ENCODE data around the gene AARSD1. TPM values are rescaled to one million over a fixed set of nuclear protein-coding genes. Genes with fewer than 3 reads are reported as not detected.
"Not testable (repeated sequence)": the region's sequence is repeated elsewhere in the genome, so short reads cannot be mapped to it uniquely, and the experiment has no call there.

The AARSD1 gene
- total and polyA plus RNA-seq, 5 experiments from 2014 or later: 40.5 to 70.4 (median 56.2) TPM

- Mint-ChIP-seq H3K4me1 (peaks cover 16 to 51% (median 39%) of the 10 kb centered on the region in 4 donors), H3K36me3 (peaks cover 0 to 16% (median 2%) of the 10 kb centered on the region in 3 donors), H3K27ac (peak within 1 kb of the TSS; percentile 92 to 99 (median 96)), H3K9me3 (no peaks in the 10 kb centered on the region), H3K27me3 (no peaks in the 10 kb centered on the region), H3K4me3 (peak within 1 kb of the TSS; percentile 91 to 100 (median 98))
- POLR2A ChIA-PET: interaction anchor here (0.8 to 2.9 kb wide), 6 partner anchors 12 to 380 kb away, joined by 3 to 18 read pairs (median 4); partner anchors contain the start of genes BECN1 and RPL27
- DNase-seq (peak; percentile 85 to 94 (median 89)), ATAC-seq (peak; percentile 85 to 90)
These were observed 16.1 kb upstream of the AARSD1 start, which contains the start of gene RUNDC1 for GRCh38 chr17:42980274-42980765. TSS of gene RUNDC1 (plus strand) at chr17:42980565. CDS start at chr17:42980577, 12 bp downstream.

- Mint-ChIP-seq H3K27ac (peak within 1 kb of the TSS; percentile 92 to 99 (median 96)), H3K4me1 (peaks cover 16 to 45% (median 37%) of the 10 kb centered on the region in 4 donors), H3K4me3 (peak within 1 kb of the TSS; percentile 91 to 100 (median 98)), H3K9me3 (no peaks in the 10 kb centered on the region), H3K27me3 (no peaks in the 10 kb centered on the region), H3K36me3 (peaks cover 0 to 10% (median 2%) of the 10 kb centered on the region in 3 donors)
- peak; percentile 36 to 47 for ATAC-seq
- POLR2A ChIA-PET: interaction anchor here (0.9 to 2.9 kb wide), 5 partner anchors 11 to 156 kb away, joined by 3 to 18 read pairs (median 5); partner anchors contain the start of genes BECN1 and RPL27
- peak in 4 of 10 donors; percentile 12 to 70 (median 22) for DNase-seq
These were observed 15.4 kb upstream of the AARSD1 start, which contains the start of gene PTGES3L for GRCh38 chr17:42979511-42980273. TSS of gene PTGES3L (minus strand) at chr17:42980080. CDS start at chr17:42980053, 27 bp downstream.

GRCh38 chr17:42975701-42976100 is 11.4 kb upstream of the AARSD1 start:
- POLR2A ChIA-PET: not testable (repeated sequence)

GRCh38 chr17:42975265-42975664 is 11.0 kb upstream of the AARSD1 start:
- no peak for ATAC-seq
- Mint-ChIP-seq H3K4me1 (peaks cover 5 to 14% (median 12%) of the 10 kb centered on the region in 4 donors), H3K27ac (peak overlapping the region in 2 of 10 donors; percentile 48 to 83), H3K4me3 (no peak overlapping the region), H3K36me3 (no peaks in the 10 kb centered on the region), H3K9me3 (no peaks in the 10 kb centered on the region), H3K27me3 (peaks cover 0 to 2% (median 0%) of the 10 kb centered on the region in 5 donors)
- POLR2A ChIA-PET: interaction anchor here (0.7 to 1.2 kb wide), 2 partner anchors 196 to 1321 kb away, joined by 3 read pairs; partner anchors contain the start of gene NBR1
- no peak for DNase-seq

More at GRCh38 chr17:42975701-42976100, 11.4 kb upstream of the AARSD1 start:
- H3K9me3 Mint-ChIP-seq, DNase-seq, H3K4me3 Mint-ChIP-seq, H3K36me3 Mint-ChIP-seq, ATAC-seq, H3K27me3 Mint-ChIP-seq: not testable (repeated sequence)
- peaks cover 7 to 19% (median 14%) of the 10 kb centered on the region in 4 donors for H3K4me1 Mint-ChIP-seq
- H3K27ac Mint-ChIP-seq: peak overlapping the region in 1 of 10 donors; percentile 14

GRCh38 chr17:42973323-42973722 is 9.1 kb upstream of the AARSD1 start:
- ATAC-seq, H3K27me3 Mint-ChIP-seq, H3K4me3 Mint-ChIP-seq, H3K4me1 Mint-ChIP-seq, H3K36me3 Mint-ChIP-seq, H3K27ac Mint-ChIP-seq, DNase-seq, POLR2A ChIA-PET, H3K9me3 Mint-ChIP-seq: not testable (repeated sequence)

GRCh38 chr17:42971589-42971988 is 7.3 kb upstream of the AARSD1 start:
- H3K27me3 Mint-ChIP-seq: peaks cover 0 to 2% (median 0%) of the 10 kb centered on the region in 5 donors
- H3K27ac Mint-ChIP-seq: no peak overlapping the region
- POLR2A ChIA-PET: no interaction called here
- H3K36me3 Mint-ChIP-seq: no peaks in the 10 kb centered on the region
- ATAC-seq (no peak), DNase-seq (no peak)
- H3K9me3 Mint-ChIP-seq: no peaks in the 10 kb centered on the region
- H3K4me1 Mint-ChIP-seq: peaks cover 0 to 2% (median 0%) of the 10 kb centered on the region in 4 donors
- no peak overlapping the region for H3K4me3 Mint-ChIP-seq

- Mint-ChIP-seq H3K36me3 (no peaks in the 10 kb centered on the region), H3K9me3 (no peaks in the 10 kb centered on the region), H3K4me1 (peaks cover 4 to 7% (median 6%) of the 10 kb centered on the region in 4 donors), H3K4me3 (no peak overlapping the region), H3K27ac (no peak overlapping the region), H3K27me3 (peaks cover 0 to 4% (median 0%) of the 10 kb centered on the region in 5 donors)
- no peak for ATAC-seq
- POLR2A ChIA-PET: interaction anchor here (1.1 kb wide), 1 partner anchor 11 kb away, joined by 5 read pairs; the partner anchor contains the start of gene PTGES3L
- DNase-seq: no peak
These were observed 4.8 kb upstream of the AARSD1 start for GRCh38 chr17:42969001-42969581.

GRCh38 chr17:42967925-42968324 is 3.7 kb upstream of the AARSD1 start:
- no peak for ATAC-seq
- peaks cover 8 to 16% (median 16%) of the 10 kb centered on the region in 4 donors for H3K4me1 Mint-ChIP-seq
- H3K27ac Mint-ChIP-seq: no peak overlapping the region
- POLR2A ChIA-PET: interaction anchor here (0.7 to 1.1 kb wide), 2 partner anchors 12 to 33 kb away, joined by 3 to 5 read pairs; partner anchors contain the start of gene PTGES3L
- H3K27me3 Mint-ChIP-seq: peaks cover 0 to 4% (median 0%) of the 10 kb centered on the region in 5 donors
- peaks cover 0 to 4% (median 0%) of the 10 kb centered on the region in 3 donors for H3K36me3 Mint-ChIP-seq
- no peak overlapping the region for H3K4me3 Mint-ChIP-seq
- DNase-seq: no peak
- H3K9me3 Mint-ChIP-seq: no peaks in the 10 kb centered on the region

GRCh38 chr17:42953669-42954068 is 10.6 kb downstream of the AARSD1 start:
- no peak for ATAC-seq
- peak overlapping the region in 4 of 10 donors; percentile 13 to 33 (median 17) for H3K27ac Mint-ChIP-seq
- no peaks in the 10 kb centered on the region for H3K27me3 Mint-ChIP-seq
- H3K9me3 Mint-ChIP-seq: peaks cover 0 to 1% (median 0%) of the 10 kb centered on the region in 9 donors
- H3K4me1 Mint-ChIP-seq: peaks cover 0 to 6% (median under 1%) of the 10 kb centered on the region in 4 donors
- POLR2A ChIA-PET: no interaction called here
- H3K36me3 Mint-ChIP-seq: peaks cover 0 to 92% (median 35%) of the 10 kb centered on the region in 3 donors
- no peak for DNase-seq
- no peak overlapping the region for H3K4me3 Mint-ChIP-seq

GRCh38 chr17:42950044-42950783 is 14.0 kb downstream of the AARSD1 start:
- peaks cover 0 to 76% (median 23%) of the 10 kb centered on the region in 3 donors for H3K36me3 Mint-ChIP-seq
- no peaks in the 10 kb centered on the region for H3K4me1 Mint-ChIP-seq
- POLR2A ChIA-PET: no interaction called here
- H3K27me3 Mint-ChIP-seq: no peaks in the 10 kb centered on the region
- H3K4me3 Mint-ChIP-seq: no peak overlapping the region
- H3K9me3 Mint-ChIP-seq: peaks cover 0 to 1% (median 0%) of the 10 kb centered on the region in 9 donors
- peak overlapping the region in 1 of 10 donors; percentile 43 for H3K27ac Mint-ChIP-seq
- ATAC-seq (no peak), DNase-seq (no peak)

GRCh38 chr17:42946812-42947211 is 17.4 kb downstream of the AARSD1 start:
- H3K9me3 Mint-ChIP-seq: peaks cover 0 to 1% (median 0%) of the 10 kb centered on the region in 9 donors
- POLR2A ChIA-PET: interaction anchor here (0.9 kb wide), 1 partner anchor 414 kb away, joined by 3 read pairs; no protein-coding TSS in a partner anchor

GRCh38 chr17:42944211-42944610 is 20.0 kb downstream of the AARSD1 start:
- no peaks in the 10 kb centered on the region for H3K9me3 Mint-ChIP-seq
- ATAC-seq (no peak), DNase-seq (no peak)
- H3K4me3 Mint-ChIP-seq: no peak overlapping the region
- H3K4me1 Mint-ChIP-seq: no peaks in the 10 kb centered on the region
- POLR2A ChIA-PET: no interaction called here
- no peak overlapping the region for H3K27ac Mint-ChIP-seq
- peaks cover 0 to 4% (median 0%) of the 10 kb centered on the region in 5 donors for H3K27me3 Mint-ChIP-seq
- H3K36me3 Mint-ChIP-seq: peaks cover 0 to 16% (median 0%) of the 10 kb centered on the region in 3 donors

More at GRCh38 chr17:42946812-42947211, 17.4 kb downstream of the AARSD1 start:
- ATAC-seq: no peak
- Mint-ChIP-seq H3K36me3 (peaks cover 0 to 42% (median 11%) of the 10 kb centered on the region in 3 donors), H3K4me1 (no peaks in the 10 kb centered on the region), H3K4me3 (no peak overlapping the region), H3K27me3 (no peaks in the 10 kb centered on the region), H3K27ac (peak overlapping the region in 2 of 10 donors; percentile 1 to 51)
- DNase-seq: no peak
